GM18526 (cell line): ENCODE measurements around the gene MEOX2.

ENCODE experiments used
- POLR2A ChIP-seq: IDR thresholded peaks from 3 replicates; pipeline ENCODE4 v1.6.1; 2011; ENCODE audit not compliant: insufficient read length; ENCODE audit errors: extremely low read depth

Gene MEOX2

GRCh38 chr7:15685358-15686294 is 857 bp downstream of the MEOX2 start:
- no peak for TF ChIP-seq POLR2A

GRCh38 chr7:15684871-15685270 is 1.6 kb downstream of the MEOX2 start:
- TF ChIP-seq POLR2A: no peak

DNA sequence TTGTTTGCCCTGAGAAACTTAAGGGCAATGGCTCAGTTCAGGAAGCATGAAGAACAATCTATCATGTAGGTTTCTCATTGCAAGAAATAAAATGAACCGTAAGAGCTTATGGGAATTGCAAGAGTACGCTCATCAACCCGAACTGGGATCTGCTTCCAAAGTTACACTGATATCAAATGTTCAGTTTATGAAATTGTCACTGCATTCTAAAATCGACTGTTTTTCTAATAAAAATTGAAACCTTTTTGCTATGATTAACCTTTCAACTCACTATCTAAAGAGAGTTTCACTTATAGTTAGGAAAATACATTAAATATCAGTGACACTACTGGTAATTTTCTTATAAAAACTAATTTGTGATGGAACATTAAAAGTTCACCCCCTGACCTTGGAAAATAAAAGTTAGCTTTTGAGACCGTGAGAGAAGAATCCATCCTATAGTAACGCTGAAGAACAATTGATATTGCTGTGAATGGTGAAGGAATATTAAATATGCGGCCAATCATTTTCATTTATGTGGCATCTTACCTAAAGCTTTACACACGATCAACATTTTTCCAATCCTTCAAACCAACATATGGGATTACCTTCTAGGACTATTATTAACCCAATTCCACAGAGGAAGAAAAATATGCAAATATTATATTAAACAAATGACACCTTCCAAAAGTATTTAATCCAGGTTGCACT is 2.2 kb downstream of the MEOX2 start:
- no peak for TF ChIP-seq POLR2A

- TF ChIP-seq POLR2A: no peak
Measured at GRCh38 chr7:15682751-15683245, 3.7 kb downstream of the MEOX2 start.

- TF ChIP-seq POLR2A: no peak
Measured at GRCh38 chr7:15682111-15682510, 4.4 kb downstream of the MEOX2 start.

DNA sequence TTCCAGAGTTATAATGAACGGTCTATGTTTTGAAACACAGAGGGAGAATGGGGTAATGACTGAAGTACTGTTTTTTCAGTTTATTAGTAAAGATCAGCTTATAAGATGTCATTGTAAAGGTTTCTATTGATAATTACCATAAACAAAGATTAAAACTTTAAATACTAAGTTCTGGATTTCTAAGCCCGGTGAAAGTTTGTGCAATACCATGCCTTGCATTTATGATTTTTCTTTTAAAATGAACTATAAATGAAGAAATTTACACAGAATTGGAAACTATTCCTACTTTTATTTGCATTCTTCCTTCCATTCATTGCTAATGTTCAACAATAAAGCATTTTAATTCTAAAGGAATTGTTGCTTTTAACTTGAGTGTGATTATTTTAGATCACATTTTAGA is 4.9 kb downstream of the MEOX2 start:
- no peak for TF ChIP-seq POLR2A

DNA sequence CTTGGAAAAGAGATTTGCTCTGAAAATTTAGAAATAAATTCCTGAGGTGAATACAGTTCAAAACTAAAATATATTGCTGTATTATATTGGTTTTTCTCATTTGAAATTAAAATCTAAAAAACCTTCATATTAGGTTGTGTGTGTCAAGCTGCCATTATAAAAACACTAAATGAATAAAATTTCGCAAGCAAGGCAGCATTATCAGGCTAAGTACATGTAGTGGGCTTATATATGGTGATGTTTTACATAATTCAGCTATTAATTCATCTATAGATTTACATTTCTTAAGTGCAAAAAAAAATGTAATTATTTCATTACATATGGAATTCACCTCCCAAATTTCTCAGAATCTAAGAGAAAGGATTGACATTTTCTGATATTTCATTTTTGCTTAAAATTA is 5.3 kb downstream of the MEOX2 start:
- TF ChIP-seq POLR2A: no peak

- no peak for TF ChIP-seq POLR2A
Measured at GRCh38 chr7:15680446-15680845, 6.0 kb downstream of the MEOX2 start.

DNA sequence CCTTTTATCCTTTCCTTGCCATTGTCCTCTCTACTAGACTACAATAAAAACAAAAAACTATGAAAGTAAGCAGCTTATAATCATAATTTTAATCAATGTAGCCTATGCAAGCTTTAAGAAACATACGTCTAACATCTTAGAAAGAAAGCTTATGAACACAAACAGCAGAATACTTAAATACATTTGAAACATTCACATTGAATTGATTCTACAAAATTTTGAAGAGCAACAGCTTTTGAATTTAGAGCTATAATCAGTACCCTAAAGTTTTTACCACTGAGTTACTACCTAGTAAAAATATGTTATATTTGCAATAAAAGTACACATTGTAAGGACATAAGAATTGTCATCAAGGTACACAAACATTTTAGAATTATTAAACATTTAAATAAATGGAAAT is 7.2 kb downstream of the MEOX2 start:
- no peak for TF ChIP-seq POLR2A

DNA sequence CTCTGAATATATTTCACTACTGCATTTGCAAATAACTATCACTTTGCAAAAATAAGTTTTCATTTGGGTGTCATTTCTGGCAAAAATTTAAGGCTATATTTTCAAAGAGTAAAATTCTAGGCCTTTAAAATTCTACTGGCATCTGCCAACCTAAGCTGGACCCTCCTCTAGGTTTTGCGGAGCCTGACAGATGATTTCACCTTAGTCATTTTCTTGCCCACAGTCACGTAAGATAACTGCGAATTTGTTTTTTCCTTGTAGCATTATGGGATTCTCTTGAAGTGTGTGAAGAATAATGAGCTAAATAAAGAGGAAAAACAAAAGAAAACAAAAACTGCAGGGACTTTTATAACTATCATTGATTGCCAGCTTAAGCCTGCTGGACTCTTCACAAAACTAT is 7.8 kb downstream of the MEOX2 start:
- no peak for TF ChIP-seq POLR2A

GRCh38 chr7:15675379-15675778 is 11.1 kb downstream of the MEOX2 start:
- no peak for TF ChIP-seq POLR2A

- TF ChIP-seq POLR2A: no peak
Measured at GRCh38 chr7:15674586-15674985, 11.9 kb downstream of the MEOX2 start.

GRCh38 chr7:15669443-15670090 is 16.9 kb downstream of the MEOX2 start:
- TF ChIP-seq POLR2A: no peak

- no peak for TF ChIP-seq POLR2A
Measured at GRCh38 chr7:15667991-15668390, 18.5 kb downstream of the MEOX2 start.

DNA sequence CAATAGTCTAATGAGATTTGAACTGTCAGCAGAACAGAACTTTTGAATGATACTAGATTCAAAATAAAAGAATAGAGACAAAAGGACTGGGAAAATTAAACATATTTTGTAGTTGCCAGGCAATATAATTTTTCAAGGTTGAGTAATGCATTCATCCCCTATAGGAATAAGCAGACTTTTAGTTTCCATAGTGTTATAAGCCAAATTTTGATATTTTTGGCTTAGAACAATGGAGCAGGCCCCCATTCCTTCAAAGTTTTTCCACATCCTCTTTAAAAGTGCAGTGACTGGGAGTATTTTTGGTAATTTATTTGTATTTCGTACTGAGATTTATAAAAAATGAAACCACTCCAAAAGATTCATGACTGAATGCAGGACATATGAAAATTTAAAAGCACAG is 24.0 kb downstream of the MEOX2 start:
- TF ChIP-seq POLR2A: no peak

DNA sequence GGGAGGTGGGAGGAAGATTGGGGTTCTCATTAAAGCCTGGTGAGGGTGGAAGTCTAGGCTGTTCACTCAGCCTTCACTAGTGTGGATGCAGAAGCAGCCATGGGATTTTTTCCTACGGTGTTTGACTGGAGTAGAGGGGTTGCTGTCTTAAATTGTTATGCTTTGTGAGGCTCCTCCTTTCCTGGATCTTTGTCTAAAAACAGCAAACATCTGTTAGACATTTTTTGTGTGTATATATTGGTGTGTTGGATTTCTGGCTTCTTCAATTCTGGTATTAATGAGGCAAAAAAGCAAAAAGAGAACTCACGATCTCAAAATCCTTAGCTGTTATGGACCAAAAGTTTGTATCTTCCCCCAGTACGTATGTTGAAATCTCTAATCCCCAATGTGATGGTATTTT is 28.2 kb downstream of the MEOX2 start:
- TF ChIP-seq POLR2A: no peak
